GM13977 (cell line): Measurements from ENCODE around the gene PROSER1.

Experiments
- DNase-seq: peaks from one replicate; pipeline ENCODE4 v3.0.0; 2012; ENCODE audit warnings: low spot score
- CTCF ChIP-seq: IDR thresholded peaks from 2 replicates; pipeline ENCODE4 v1.5.1; 2012; ENCODE audit warnings: mild to moderate bottlenecking, control low read depth; ENCODE audit not compliant: insufficient read depth; ENCODE audit errors: extremely low read depth, missing control alignments
- in situ Hi-C: fragments of 300-500 bp; cut with MboI; formaldehyde crosslinking; loops from one replicate; pipeline ENCODE4 v1.12.0; 2022; ENCODE audit warnings: low sequenced_read_pairs, low pct_unique_long_range_greater_than_20kb, mixed read lengths, inconsistent platforms; ENCODE audit not compliant: unreplicated experiment

The PROSER1 gene

GRCh38 chr13:39034085-39034484 is 3.8 kb downstream of the PROSER1 start:
- no peak for TF ChIP-seq CTCF
- in situ Hi-C loops, result no loop called here
- no peak for DNase-seq

DNA sequence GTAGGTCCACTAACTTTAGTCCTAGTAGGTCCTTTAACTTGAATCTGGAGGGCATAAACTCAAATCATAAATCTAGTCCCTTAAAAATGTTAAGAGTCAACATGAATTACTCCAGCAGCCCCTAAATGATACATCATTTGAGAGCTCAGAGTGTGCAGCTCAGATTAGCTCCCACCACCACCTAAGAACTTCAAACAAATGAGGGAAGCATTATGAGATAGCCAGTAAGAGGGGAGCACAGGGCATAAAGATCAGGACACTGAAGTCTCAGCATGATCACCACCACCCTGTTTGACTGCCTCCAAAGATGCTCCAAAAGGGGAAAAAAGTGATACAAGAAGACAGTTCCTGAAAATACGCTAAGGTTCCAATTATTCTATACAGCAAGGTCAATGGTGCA is 5.7 kb downstream of the PROSER1 start:
- no peak for DNase-seq
- TF ChIP-seq CTCF, result no peak
- in situ Hi-C loops, result no loop called here

DNA sequence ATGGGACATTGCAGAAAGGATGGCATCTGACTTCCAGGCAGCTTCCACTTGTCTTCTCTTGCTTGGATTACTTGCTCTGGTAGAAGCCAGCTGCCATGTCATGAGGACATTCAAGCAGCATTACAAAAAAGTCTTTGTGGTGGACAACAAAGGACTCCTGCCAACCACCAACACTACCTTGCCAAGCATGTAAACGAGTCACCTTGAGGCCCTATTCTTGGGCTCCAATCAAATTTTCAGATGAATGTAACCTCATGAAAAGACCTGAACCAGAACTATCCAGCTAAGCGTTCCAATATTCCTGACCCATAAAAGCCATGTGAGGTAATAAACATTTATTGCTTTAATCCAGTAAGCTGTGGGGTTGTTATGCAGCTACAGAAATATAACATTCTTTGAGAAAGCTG is 12.5 kb downstream of the PROSER1 start:
- in situ Hi-C loops, result no loop called here
- TF ChIP-seq CTCF, result no peak
- DNase-seq, result no peak

GRCh38 chr13:39023761-39024160 is 14.1 kb downstream of the PROSER1 start:
- no peak for TF ChIP-seq CTCF
- in situ Hi-C loops, result no loop called here

DNA sequence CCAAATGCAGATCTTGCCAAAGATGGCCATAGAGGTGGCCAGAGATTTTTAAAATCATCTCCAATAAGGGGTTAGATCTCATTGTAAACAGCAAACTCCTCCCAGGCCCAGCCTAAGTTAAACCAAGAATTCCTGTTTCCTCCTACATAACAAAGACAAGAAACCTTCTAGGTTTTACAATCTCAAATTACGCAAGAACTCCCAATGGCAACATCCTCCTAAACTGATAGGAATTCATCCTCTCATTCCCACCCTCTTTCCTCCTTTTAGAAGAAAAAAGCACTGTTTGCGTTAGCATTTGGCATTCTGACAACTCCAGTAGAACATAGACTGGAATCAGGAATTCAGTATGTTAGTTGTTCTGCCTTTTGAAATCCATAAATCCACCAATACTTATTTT is 14.6 kb downstream of the PROSER1 start:
- TF ChIP-seq CTCF, result no peak
- DNase-seq, result no peak
- in situ Hi-C loops, result no loop called here

More at GRCh38 chr13:39023761-39024160, 14.1 kb downstream of the PROSER1 start:
- DNase-seq, result no peak

DNA sequence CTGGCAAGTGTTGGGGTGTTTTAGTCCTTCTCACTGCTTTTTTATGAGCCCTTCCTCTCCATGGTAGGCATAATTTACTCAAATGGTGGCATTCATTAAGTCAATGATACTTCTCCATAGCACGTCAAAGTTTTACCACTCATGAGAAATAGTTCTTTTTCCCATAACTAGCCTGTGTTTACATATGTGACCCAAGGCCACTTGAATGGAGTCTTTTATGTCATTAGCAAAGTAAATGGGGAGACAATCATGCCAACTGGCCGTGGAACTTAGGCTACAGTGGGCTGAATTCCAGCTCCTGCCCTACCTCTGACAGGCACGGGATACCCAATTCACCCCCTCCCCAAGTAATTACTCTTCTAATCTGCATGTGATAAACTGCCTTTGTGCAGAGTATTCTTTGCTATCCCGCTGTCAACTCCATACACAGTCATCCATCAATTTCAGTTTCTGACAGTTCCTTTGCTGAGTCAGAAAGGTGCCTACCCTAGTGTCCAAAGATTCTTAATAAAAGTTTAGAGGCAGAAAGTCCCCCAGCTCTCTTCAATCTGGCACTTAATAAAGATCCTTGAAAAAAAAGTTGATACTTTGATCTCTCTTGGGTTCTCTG is 16.9 kb downstream of the PROSER1 start:
- no peak for DNase-seq
- in situ Hi-C loops, result no loop called here
- TF ChIP-seq CTCF, result no peak
